ENCODE data around the gene DARS1. TPM values are rescaled to one million over a fixed set of nuclear protein-coding genes. Genes with fewer than 3 reads are reported as not detected.
"Not testable (repeated sequence)": the region's sequence is repeated elsewhere in the genome, so short reads cannot be mapped to it uniquely, and the experiment has no call there.

DARS1 gene
- total RNA-seq, 6 experiments from 2014 or later = 19.9 to 49.1 (median 34.8) TPM

DNA sequence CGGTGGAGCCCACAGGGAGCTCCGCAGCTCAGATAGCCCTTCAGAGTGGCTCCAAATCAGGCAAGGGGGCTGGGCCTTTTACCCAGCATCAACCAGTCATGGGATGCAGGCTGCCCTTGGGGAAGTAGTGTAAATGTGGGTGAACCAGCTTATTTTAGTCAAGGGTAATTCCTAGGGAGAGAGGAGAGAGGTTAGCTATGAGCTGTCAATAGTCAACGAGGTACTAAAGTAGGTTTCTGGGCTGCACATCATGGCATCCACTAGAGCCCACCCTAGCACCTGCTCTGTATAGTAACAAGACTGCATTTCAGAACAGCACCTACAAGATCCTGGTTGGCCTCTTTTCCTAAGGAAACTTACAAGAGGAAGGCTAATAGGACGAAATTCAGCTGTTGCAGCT lies 99.7 kb downstream of the DARS1 start:
- 75% methylated on average over 2 of the region's 4 CpGs for WGBS (ENCODE audit: insufficient coverage, low coverage, low lambda C conversion rate, missing lambda C conversion rate)
- Histone ChIP-seq H3K4me3 (no peak overlapping the region), H3K4me1 (no peaks in the 10 kb centered on the region), H3K36me3 (no peaks in the 10 kb centered on the region), H3K27ac (no peak overlapping the region), H3K9me3 (no peaks in the 10 kb centered on the region), H3K27me3 (no peaks in the 10 kb centered on the region)
- TF ChIP-seq CTCF (IDR thresholded peaks at IDR 0.05) (no peak), POLR2A (IDR thresholded peaks at IDR 0.05) (no peak)
- DNase-seq (no peak), ATAC-seq (no peak)
- intact Hi-C loops (cut with DNase I) = no loop called here

DNA sequence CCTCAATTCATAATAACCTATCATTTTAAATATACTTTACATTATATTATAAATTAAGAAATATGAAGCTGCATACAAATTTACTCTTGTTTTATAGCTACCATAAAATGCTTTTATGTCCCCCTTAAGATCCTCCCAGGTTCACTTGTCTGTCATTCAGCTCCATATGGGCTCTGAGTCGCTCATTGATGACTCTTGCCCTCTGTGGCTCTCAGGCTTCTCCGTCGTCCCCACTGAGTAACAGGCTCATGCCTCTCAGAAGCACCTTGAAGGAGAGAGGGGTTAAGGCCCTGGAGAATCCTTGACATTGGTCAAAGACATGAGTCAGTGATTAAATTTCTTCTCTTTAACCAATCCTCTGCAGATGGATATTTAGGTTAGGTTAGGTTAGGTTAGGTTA lies 103.0 kb downstream of the DARS1 start:
- WGBS (ENCODE audit: insufficient coverage, low coverage, low lambda C conversion rate, missing lambda C conversion rate) = 66% methylated on average over 3 of the region's 3 CpGs
- Histone ChIP-seq H3K27me3 (no peaks in the 10 kb centered on the region), H3K9me3 (no peaks in the 10 kb centered on the region), H3K4me1 (no peaks in the 10 kb centered on the region), H3K27ac (no peak overlapping the region), H3K36me3 (no peaks in the 10 kb centered on the region), H3K4me3 (no peak overlapping the region)
- no peak for TF ChIP-seq POLR2A (IDR thresholded peaks at IDR 0.05)
- no peak for TF ChIP-seq CTCF (IDR thresholded peaks at IDR 0.05)
- intact Hi-C loops (cut with DNase I) = no loop called here
- DNase-seq (no peak), ATAC-seq (no peak)

DNA sequence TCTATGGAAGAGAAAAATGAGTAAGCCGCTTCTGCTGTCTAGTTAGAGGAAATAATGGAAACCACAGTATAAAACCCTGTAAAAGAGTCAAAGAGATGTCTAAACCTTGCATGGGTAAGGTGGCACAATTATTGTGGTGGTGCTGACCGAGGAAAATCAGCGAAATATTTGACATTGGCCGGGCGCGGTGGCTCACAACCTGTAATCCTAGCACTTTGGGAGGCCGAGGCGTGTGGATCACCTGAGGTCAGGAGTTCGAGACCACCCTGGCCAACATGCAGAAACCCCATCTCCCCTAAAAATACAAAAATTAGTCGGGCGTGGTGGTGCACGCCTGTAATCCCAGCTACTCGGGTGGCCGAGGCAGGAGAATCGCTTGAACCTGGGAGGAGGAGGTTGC lies 108.7 kb downstream of the DARS1 start:
- intact Hi-C loops (cut with DNase I); H3K27ac ChIP-seq; H3K9me3 ChIP-seq; H3K27me3 ChIP-seq; H3K4me1 ChIP-seq; H3K36me3 ChIP-seq; DNase-seq: not testable (repeated sequence)
- 82% methylated on average over 5 of the region's 15 CpGs for WGBS (ENCODE audit: insufficient coverage, low coverage, low lambda C conversion rate, missing lambda C conversion rate)
- peak in 2 of 4 donors; percentile 1 to 3 for ATAC-seq
- peak overlapping the region in 2 of 3 donors; percentile 62 to 84 for H3K4me3 ChIP-seq

GRCh38 chr2:135876066-135876711 lies 109.2 kb downstream of the DARS1 start, which contains the start of gene MCM6:
TSS of gene MCM6 (minus strand) at chr2:135876443. CDS start at chr2:135876365, 78 bp downstream.
- H3K27ac ChIP-seq = peak within 1 kb of the TSS in 2 of 3 donors; percentile 48 to 62

More at GRCh38 chr2:135876066-135876711, 109.2 kb downstream of the DARS1 start, which contains the start of gene MCM6:
- H3K4me1 ChIP-seq = peaks cover 0 to 7% (median 0%) of the 10 kb centered on the region in 4 donors
- ATAC-seq (peak; percentile 99 to 100 (median 99)), DNase-seq (peak; percentile 97 to 98 (median 98))
- no peaks in the 10 kb centered on the region for H3K9me3 ChIP-seq
- no peaks in the 10 kb centered on the region for H3K36me3 ChIP-seq
- no peaks in the 10 kb centered on the region for H3K27me3 ChIP-seq
- H3K4me3 ChIP-seq = peak within 1 kb of the TSS; percentile 62 to 84 (median 81)
- intact Hi-C loops (cut with DNase I) = no loop called here
- TF ChIP-seq POLR2A (IDR thresholded peaks at IDR 0.05) (peak; percentile 46), CTCF (IDR thresholded peaks at IDR 0.05) (peak in 1 of 4 donors; percentile 8)
- WGBS (ENCODE audit: insufficient coverage, low coverage, low lambda C conversion rate, missing lambda C conversion rate) = 0% methylated on average over 21 of the region's 71 CpGs

Data from right lobe of liver (tissue), 6 donors.